SU-DHL-6 (cell line): ENCODE data around the gene ZNF735.

Experiments
- EZH2phosphoT487 ChIP-seq: fragments of 200-600 bp; sonication (generic), shearing (Covaris generic); conservative IDR thresholded peaks from 2 replicates; pipeline ENCODE4 v1.6.1; 2018; ENCODE audit warnings: mild to moderate bottlenecking, antibody characterized with exemption, low read length, moderate library complexity, mixed read lengths
- TF ChIP-seq, protein P1 (sequence below): fragments of 200-600 bp; sonication (generic); IDR thresholded peaks from one replicate; pipeline ENCODE4 v1.5.1; 2017; ENCODE audit warnings: antibody characterized with exemption, mild to moderate bottlenecking, low read length, moderate library complexity; ENCODE audit not compliant: insufficient read depth, poor library complexity, severe bottlenecking

DNA sequence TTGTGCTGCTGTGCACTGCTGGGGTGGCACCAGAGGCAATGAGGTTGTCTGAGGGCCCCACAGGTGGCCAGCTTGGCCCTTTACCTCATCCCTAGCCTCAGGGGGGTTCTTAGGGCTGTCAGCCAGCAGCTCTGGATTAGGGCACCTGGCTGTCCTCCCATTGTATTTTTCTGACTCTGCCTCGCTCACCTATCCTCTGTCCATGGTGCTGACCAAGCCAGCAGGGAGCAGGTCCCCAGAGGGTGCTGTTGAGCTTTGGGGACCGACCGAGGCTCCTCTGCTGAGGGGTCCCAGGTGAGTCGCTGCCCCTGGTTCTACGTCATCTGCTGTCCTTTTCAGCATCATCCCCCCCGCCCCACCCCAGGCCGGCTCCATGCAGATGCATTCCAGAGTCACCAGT, 32.1 kb upstream of the ZNF735 start:
- TF ChIP-seq, protein P1, sequence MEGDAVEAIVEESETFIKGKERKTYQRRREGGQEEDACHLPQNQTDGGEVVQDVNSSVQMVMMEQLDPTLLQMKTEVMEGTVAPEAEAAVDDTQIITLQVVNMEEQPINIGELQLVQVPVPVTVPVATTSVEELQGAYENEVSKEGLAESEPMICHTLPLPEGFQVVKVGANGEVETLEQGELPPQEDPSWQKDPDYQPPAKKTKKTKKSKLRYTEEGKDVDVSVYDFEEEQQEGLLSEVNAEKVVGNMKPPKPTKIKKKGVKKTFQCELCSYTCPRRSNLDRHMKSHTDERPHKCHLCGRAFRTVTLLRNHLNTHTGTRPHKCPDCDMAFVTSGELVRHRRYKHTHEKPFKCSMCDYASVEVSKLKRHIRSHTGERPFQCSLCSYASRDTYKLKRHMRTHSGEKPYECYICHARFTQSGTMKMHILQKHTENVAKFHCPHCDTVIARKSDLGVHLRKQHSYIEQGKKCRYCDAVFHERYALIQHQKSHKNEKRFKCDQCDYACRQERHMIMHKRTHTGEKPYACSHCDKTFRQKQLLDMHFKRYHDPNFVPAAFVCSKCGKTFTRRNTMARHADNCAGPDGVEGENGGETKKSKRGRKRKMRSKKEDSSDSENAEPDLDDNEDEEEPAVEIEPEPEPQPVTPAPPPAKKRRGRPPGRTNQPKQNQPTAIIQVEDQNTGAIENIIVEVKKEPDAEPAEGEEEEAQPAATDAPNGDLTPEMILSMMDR, result no peak
- no peak for TF ChIP-seq EZH2phosphoT487
